Uterus (tissue), 2 donors: ENCODE measurements around the gene OTUB2.

Experiments used
- POLR2A ChIP-seq, 2 donors: fragments of 450-650 bp; IDR thresholded peaks; one replicate each; pipeline ENCODE4 v1.6.1; 2016; ENCODE audit warnings: antibody characterized with exemption in 2 of 2, mild to moderate bottlenecking in 1 of 2, moderate library complexity in 1 of 2
- TF ChIP-seq, protein P1 (sequence below), 4 experiments: fragments of 200-600 bp in 2 of 4; fragments of 450-650 bp in 2 of 4; sonication (generic) in 2 of 4; IDR thresholded peaks; one replicate each; pipeline ENCODE4 v1.5.1; 2016 to 2019; ENCODE audit warnings: antibody characterized with exemption in 4 of 4, mild to moderate bottlenecking in 2 of 4, moderate library complexity in 1 of 4

DNA sequence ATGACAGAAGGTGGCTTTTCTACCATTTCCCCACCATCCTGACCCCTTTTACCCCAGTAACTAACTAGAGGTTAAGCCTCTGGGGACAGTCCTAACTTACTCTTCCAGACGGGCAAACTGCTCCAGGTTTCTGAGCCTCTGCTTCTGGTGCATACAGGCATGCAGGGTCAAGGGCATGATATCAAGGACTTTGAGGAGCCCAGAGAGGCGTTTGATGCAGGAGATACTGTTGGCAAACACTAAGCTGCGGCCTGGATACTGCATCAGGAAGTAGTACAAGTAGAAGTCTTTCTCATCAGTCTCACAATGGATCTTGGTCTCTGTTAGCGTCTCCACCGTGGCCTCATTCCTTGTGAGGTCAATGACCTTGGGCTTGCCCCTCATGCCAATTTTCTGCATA, 33.9 kb downstream of the OTUB2 start:
- TF ChIP-seq, protein P1, sequence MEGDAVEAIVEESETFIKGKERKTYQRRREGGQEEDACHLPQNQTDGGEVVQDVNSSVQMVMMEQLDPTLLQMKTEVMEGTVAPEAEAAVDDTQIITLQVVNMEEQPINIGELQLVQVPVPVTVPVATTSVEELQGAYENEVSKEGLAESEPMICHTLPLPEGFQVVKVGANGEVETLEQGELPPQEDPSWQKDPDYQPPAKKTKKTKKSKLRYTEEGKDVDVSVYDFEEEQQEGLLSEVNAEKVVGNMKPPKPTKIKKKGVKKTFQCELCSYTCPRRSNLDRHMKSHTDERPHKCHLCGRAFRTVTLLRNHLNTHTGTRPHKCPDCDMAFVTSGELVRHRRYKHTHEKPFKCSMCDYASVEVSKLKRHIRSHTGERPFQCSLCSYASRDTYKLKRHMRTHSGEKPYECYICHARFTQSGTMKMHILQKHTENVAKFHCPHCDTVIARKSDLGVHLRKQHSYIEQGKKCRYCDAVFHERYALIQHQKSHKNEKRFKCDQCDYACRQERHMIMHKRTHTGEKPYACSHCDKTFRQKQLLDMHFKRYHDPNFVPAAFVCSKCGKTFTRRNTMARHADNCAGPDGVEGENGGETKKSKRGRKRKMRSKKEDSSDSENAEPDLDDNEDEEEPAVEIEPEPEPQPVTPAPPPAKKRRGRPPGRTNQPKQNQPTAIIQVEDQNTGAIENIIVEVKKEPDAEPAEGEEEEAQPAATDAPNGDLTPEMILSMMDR (IDR thresholded peaks at IDR 0.05): no peak
- no peak for TF ChIP-seq POLR2A (IDR thresholded peaks at IDR 0.05)
